22Rv1 (cell line): Measurements from ENCODE around the gene RWDD2A.

Source experiments
- ZFX ChIP-seq: fragments of 450-650 bp; IDR thresholded peaks from 2 replicates; pipeline ENCODE4 v1.6.1; 2017; ENCODE audit warnings: antibody characterized with exemption, borderline replicate concordance
- TF ChIP-seq, protein P1 (sequence below): fragments of 450-650 bp; IDR thresholded peaks from 2 replicates; pipeline ENCODE4 v1.5.1; 2017; ENCODE audit warnings: mild to moderate bottlenecking

GRCh38 chr6:83185096-83185495 is 8.1 kb upstream of the RWDD2A start:
- TF ChIP-seq, protein P1, sequence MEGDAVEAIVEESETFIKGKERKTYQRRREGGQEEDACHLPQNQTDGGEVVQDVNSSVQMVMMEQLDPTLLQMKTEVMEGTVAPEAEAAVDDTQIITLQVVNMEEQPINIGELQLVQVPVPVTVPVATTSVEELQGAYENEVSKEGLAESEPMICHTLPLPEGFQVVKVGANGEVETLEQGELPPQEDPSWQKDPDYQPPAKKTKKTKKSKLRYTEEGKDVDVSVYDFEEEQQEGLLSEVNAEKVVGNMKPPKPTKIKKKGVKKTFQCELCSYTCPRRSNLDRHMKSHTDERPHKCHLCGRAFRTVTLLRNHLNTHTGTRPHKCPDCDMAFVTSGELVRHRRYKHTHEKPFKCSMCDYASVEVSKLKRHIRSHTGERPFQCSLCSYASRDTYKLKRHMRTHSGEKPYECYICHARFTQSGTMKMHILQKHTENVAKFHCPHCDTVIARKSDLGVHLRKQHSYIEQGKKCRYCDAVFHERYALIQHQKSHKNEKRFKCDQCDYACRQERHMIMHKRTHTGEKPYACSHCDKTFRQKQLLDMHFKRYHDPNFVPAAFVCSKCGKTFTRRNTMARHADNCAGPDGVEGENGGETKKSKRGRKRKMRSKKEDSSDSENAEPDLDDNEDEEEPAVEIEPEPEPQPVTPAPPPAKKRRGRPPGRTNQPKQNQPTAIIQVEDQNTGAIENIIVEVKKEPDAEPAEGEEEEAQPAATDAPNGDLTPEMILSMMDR, result no peak
- no peak for TF ChIP-seq ZFX
